Central memory CD8-positive, alpha-beta T cell (primary cell): ENCODE measurements around the gene HS3ST4.
"Not testable (repeated sequence)": the region's sequence is repeated elsewhere in the genome, so short reads cannot be mapped to it uniquely, and the experiment has no call there.

ENCODE experiments used
- ATAC-seq: fragments of 150-1000 bp; cut with Tn5 transposase; replicated peaks from 2 replicates; pipeline ENCODE4 v1.10.0; 2022; ENCODE audit warnings: mild to moderate bottlenecking, moderate FRiP score, moderate number of reproducible peaks; ENCODE audit not compliant: poor library complexity, severe bottlenecking; ENCODE audit errors: extremely low read depth
- DNase-seq, 2 donors: peaks; one replicate each; pipeline ENCODE4 v3.0.0; 2021; ENCODE audit warnings: low spot score in 2 of 2
- H3K27ac Mint-ChIP-seq: one replicate; pipeline ENCODE4 v1.8.0; 2022; ENCODE audit warnings: low read depth, mild to moderate bottlenecking, moderate library complexity, mixed read lengths
- H3K27me3 Mint-ChIP-seq: one replicate; pipeline ENCODE4 v1.8.0; 2022; ENCODE audit warnings: mixed read lengths
- H3K36me3 Mint-ChIP-seq: one replicate; pipeline ENCODE4 v1.8.0; 2022; ENCODE audit warnings: mild to moderate bottlenecking, moderate library complexity, mixed read lengths; ENCODE audit not compliant: insufficient read depth
- H3K4me1 Mint-ChIP-seq: one replicate; pipeline ENCODE4 v1.8.0; 2022; ENCODE audit warnings: mixed read lengths
- H3K4me3 Mint-ChIP-seq: one replicate; pipeline ENCODE4 v1.8.0; 2022; ENCODE audit warnings: mild to moderate bottlenecking, moderate library complexity, mixed read lengths
- H3K9me3 Mint-ChIP-seq: one replicate; pipeline ENCODE4 v1.8.0; 2022; ENCODE audit warnings: mixed read lengths

HS3ST4 gene

GRCh38 chr16:26058326-26058725 is 366.6 kb downstream of the HS3ST4 start:
- H3K4me1 Mint-ChIP-seq: no peaks in the 10 kb centered on the region
- H3K9me3 Mint-ChIP-seq: peaks cover 15% of the 10 kb centered on the region
- no peaks in the 10 kb centered on the region for H3K36me3 Mint-ChIP-seq
- ATAC-seq: no peak
- H3K27ac Mint-ChIP-seq: no peak overlapping the region
- no peak overlapping the region for H3K4me3 Mint-ChIP-seq
- DNase-seq: no peak
- H3K27me3 Mint-ChIP-seq: peaks cover 16% of the 10 kb centered on the region

GRCh38 chr16:26070302-26071100 is 378.7 kb downstream of the HS3ST4 start:
- H3K4me1 Mint-ChIP-seq: no peaks in the 10 kb centered on the region
- peaks cover 41% of the 10 kb centered on the region for H3K27me3 Mint-ChIP-seq

GRCh38 chr16:26071101-26071866 is 379.5 kb downstream of the HS3ST4 start:
- H3K4me3 Mint-ChIP-seq: no peak overlapping the region
- no peaks in the 10 kb centered on the region for H3K4me1 Mint-ChIP-seq
- no peak overlapping the region for H3K27ac Mint-ChIP-seq
- H3K36me3 Mint-ChIP-seq: no peaks in the 10 kb centered on the region
- H3K9me3 Mint-ChIP-seq: peaks cover 6% of the 10 kb centered on the region
- H3K27me3 Mint-ChIP-seq: peaks cover 33% of the 10 kb centered on the region
- ATAC-seq (no peak), DNase-seq (no peak)

More at GRCh38 chr16:26070302-26071100, 378.7 kb downstream of the HS3ST4 start:
- Mint-ChIP-seq H3K9me3 (peaks cover 6% of the 10 kb centered on the region), H3K4me3 (no peak overlapping the region), H3K36me3 (no peaks in the 10 kb centered on the region), H3K27ac (no peak overlapping the region)
- ATAC-seq: no peak
- DNase-seq: no peak

- ATAC-seq (no peak), DNase-seq (no peak)
- Mint-ChIP-seq H3K9me3 (no peaks in the 10 kb centered on the region), H3K4me1 (no peaks in the 10 kb centered on the region), H3K27me3 (peaks cover 16% of the 10 kb centered on the region), H3K27ac (no peak overlapping the region), H3K36me3 (no peaks in the 10 kb centered on the region), H3K4me3 (no peak overlapping the region)
These were observed 387.1 kb downstream of the HS3ST4 start for GRCh38 chr16:26078716-26079355.

- no peak for DNase-seq
- Mint-ChIP-seq H3K9me3 (no peaks in the 10 kb centered on the region), H3K4me3 (no peak overlapping the region), H3K27ac (no peak overlapping the region), H3K27me3 (peaks cover 3% of the 10 kb centered on the region), H3K36me3 (no peaks in the 10 kb centered on the region), H3K4me1 (no peaks in the 10 kb centered on the region)
- ATAC-seq: no peak
These were observed 395.3 kb downstream of the HS3ST4 start for GRCh38 chr16:26087091-26087490.

GRCh38 chr16:26091511-26091910 is 399.8 kb downstream of the HS3ST4 start:
- Mint-ChIP-seq H3K4me1 (no peaks in the 10 kb centered on the region), H3K36me3 (no peaks in the 10 kb centered on the region), H3K27me3 (peaks cover 34% of the 10 kb centered on the region), H3K9me3 (no peaks in the 10 kb centered on the region), H3K27ac (no peak overlapping the region), H3K4me3 (no peak overlapping the region)
- DNase-seq (no peak), ATAC-seq (no peak)

- H3K27ac Mint-ChIP-seq, DNase-seq, H3K9me3 Mint-ChIP-seq, H3K4me1 Mint-ChIP-seq, H3K4me3 Mint-ChIP-seq, ATAC-seq, H3K36me3 Mint-ChIP-seq: not testable (repeated sequence)
- H3K27me3 Mint-ChIP-seq: peaks cover 24% of the 10 kb centered on the region
These were observed 406.4 kb downstream of the HS3ST4 start for GRCh38 chr16:26098206-26098605.

- DNase-seq (no peak), ATAC-seq (no peak)
- Mint-ChIP-seq H3K9me3 (no peaks in the 10 kb centered on the region), H3K27me3 (no peaks in the 10 kb centered on the region), H3K4me1 (no peaks in the 10 kb centered on the region), H3K4me3 (no peak overlapping the region), H3K27ac (no peak overlapping the region), H3K36me3 (no peaks in the 10 kb centered on the region)
These were observed 410.6 kb downstream of the HS3ST4 start for GRCh38 chr16:26102369-26102768.

GRCh38 chr16:26108836-26109505 is 417.2 kb downstream of the HS3ST4 start:
- Mint-ChIP-seq H3K4me1 (no peaks in the 10 kb centered on the region), H3K4me3 (no peak overlapping the region), H3K27me3 (no peaks in the 10 kb centered on the region), H3K27ac (no peak overlapping the region), H3K36me3 (no peaks in the 10 kb centered on the region), H3K9me3 (no peaks in the 10 kb centered on the region)
- ATAC-seq (no peak), DNase-seq (no peak)

GRCh38 chr16:26111900-26112299 is 420.1 kb downstream of the HS3ST4 start:
- Mint-ChIP-seq H3K36me3 (no peaks in the 10 kb centered on the region), H3K4me3 (no peak overlapping the region), H3K27me3 (no peaks in the 10 kb centered on the region), H3K4me1 (no peaks in the 10 kb centered on the region), H3K9me3 (no peaks in the 10 kb centered on the region), H3K27ac (no peak overlapping the region)
- DNase-seq: no peak
- no peak for ATAC-seq

- Mint-ChIP-seq H3K27me3 (no peaks in the 10 kb centered on the region), H3K4me3 (no peak overlapping the region), H3K36me3 (no peaks in the 10 kb centered on the region), H3K4me1 (no peaks in the 10 kb centered on the region), H3K27ac (no peak overlapping the region), H3K9me3 (no peaks in the 10 kb centered on the region)
- no peak for DNase-seq
- no peak for ATAC-seq
These were observed 426.8 kb downstream of the HS3ST4 start for GRCh38 chr16:26118575-26118974.

GRCh38 chr16:26120729-26121128 is 429.0 kb downstream of the HS3ST4 start:
- H3K27me3 Mint-ChIP-seq: no peaks in the 10 kb centered on the region
- H3K27ac Mint-ChIP-seq: no peak overlapping the region
- H3K9me3 Mint-ChIP-seq: no peaks in the 10 kb centered on the region
- ATAC-seq: no peak
- H3K36me3 Mint-ChIP-seq: no peaks in the 10 kb centered on the region
- DNase-seq: no peak
- H3K4me1 Mint-ChIP-seq: no peaks in the 10 kb centered on the region
- no peak overlapping the region for H3K4me3 Mint-ChIP-seq
